Hematopoietic multipotent progenitor cell (in vitro differentiated cells): ENCODE data around the gene DAPK1. TPM values are rescaled to one million over a fixed set of nuclear protein-coding genes. Genes with fewer than 3 reads are reported as not detected.
A peak's percentile ranks its signal among the peaks of the same experiment; 100 is the strongest.

Experiments
- DNase-seq, 3 donors: peaks; one replicate each; pipeline ENCODE4 v3.0.0-alpha.2; 2011 to 2015; ENCODE audit warnings: low read depth in 2 of 3, low spot score in 2 of 3
- total RNA-seq: library from RNA; depleted of rRNA; stranded (reverse); fragments of >200 nt; gene quantifications from one replicate; pipeline ENCODE4 v1.2.3, GENCODE V29; 2012

The DAPK1 gene
- total RNA-seq, 1 donor: 148 TPM

- peak in 1 of 3 donors; percentile 28 for DNase-seq
Observed at GRCh38 chr9:87607859-87608258, 110.2 kb downstream of the DAPK1 start.

GRCh38 chr9:87609002-87609401 is 111.3 kb downstream of the DAPK1 start:
- no peak for DNase-seq

DNA sequence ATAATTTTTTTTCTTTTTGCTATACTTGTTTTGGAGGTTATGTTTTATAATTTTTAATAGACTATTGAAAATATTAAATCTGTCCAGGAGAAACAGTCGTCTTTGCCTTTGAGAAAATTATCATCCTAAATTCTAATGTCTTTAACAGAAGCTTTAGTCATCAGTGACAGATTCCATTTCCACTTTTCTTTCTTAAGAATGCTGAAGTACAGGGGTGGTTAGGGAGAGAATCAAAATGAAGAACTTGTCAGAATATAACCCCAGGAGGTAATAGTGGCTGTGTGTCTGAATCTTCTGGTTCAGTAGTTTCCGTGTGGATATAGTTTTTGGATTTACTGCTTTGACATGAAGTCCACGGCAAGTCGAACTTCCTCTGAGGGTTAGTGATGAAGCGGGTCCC is 111.8 kb downstream of the DAPK1 start:
- DNase-seq: no peak

- DNase-seq: no peak
Observed at GRCh38 chr9:87610200-87611155, 112.8 kb downstream of the DAPK1 start.

GRCh38 chr9:87611776-87612175 is 114.1 kb downstream of the DAPK1 start:
- no peak for DNase-seq

DNA sequence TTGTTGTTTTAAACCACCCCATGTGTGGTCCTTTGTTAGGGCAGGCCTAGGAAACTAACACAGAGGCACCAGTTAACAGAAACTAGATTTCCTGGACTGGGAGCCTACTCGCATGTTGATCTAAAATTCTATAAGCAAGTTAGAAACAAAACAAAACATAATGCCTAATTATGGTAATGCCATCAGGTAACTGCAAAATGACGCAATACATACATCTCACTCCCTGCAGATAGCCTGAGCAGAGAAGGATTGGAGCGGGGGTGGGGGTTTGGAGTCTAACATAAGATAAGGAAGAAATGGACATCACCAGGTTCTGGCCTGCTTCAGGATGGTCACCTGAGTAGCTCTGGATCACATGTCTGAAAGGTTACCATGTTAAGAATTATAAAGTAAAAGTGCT is 114.9 kb downstream of the DAPK1 start:
- no peak for DNase-seq

DNA sequence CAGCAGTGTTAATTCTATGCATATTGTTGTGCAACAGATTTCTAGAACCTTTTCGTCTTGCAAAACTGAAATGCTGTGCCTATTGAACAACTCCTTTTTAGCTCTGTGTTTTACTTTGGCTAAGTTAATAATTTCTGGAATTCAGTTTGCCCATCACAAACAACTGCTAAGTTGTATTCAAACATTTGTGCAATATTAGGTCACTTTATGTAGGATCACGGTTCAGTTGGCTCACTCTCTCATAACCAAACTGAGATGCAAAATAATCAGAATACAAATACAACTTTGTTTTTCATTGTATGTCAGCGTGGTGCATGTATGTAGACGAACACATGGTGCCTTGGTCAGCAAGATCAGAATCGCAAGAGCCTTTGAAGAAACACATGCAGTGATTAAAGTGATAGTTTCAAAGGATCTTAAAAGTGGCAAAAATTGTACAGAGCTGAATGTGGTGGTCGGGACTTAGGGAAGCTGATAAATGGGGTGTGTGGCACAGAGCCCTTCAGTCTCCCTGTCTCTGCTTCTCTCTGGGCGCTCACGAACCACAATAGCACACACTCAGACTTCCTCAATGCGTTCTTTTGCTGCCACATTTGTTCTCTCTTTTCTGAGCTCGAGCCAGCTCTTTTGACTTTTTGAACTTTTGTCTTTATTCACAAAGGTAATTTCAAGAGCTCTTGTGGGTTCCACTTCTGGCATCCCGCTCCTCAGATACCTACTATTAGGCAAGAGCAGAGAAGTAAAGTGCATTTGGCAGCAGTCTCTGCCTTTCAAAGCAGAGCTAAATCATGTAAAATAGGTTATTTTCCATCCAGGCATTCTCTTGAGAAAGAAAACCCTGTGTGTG is 115.8 kb downstream of the DAPK1 start:
- DNase-seq: peak in 1 of 3 donors; percentile 51

DNA sequence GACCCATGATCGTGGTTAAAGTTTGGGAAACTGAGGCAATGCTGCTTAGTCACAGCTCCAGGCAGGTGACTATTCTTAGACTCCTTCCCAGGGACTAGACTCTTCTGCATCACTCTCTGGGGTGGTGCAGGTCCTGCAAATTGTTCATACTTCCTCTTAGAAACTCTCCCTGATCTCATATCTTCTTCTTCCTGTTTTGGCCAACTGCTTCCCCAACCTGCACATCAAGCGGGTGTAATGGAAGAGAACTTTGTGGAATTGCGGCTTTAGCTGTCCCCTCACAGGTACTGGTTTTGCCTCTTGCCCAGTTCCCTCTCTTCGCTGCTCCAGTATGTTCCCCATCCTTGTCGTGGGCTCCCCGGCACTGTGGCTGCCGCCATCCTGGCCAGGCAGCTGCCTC is 116.7 kb downstream of the DAPK1 start:
- DNase-seq: no peak

GRCh38 chr9:87615136-87615535 is 117.5 kb downstream of the DAPK1 start:
- no peak for DNase-seq

GRCh38 chr9:87615547-87616148 is 118.0 kb downstream of the DAPK1 start:
- no peak for DNase-seq

DNA sequence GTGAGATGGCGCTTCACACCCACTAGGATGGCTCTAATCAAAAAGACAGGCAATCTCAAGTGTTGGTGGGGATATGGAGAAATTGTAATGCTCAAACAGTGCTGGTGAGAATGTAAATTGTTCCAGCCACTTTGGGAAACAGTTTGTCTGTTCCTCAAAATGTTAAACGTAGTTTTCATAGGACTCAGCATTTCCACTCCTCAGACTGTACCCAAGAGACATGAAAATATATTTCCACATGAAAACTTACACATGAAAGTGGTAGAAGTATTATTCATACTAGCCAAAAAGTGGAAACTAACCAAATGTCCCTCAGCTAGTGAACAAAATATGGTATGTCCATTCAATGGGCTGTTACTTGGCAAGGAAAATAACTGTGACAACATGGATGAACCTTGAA is 120.6 kb downstream of the DAPK1 start:
- no peak for DNase-seq

DNA sequence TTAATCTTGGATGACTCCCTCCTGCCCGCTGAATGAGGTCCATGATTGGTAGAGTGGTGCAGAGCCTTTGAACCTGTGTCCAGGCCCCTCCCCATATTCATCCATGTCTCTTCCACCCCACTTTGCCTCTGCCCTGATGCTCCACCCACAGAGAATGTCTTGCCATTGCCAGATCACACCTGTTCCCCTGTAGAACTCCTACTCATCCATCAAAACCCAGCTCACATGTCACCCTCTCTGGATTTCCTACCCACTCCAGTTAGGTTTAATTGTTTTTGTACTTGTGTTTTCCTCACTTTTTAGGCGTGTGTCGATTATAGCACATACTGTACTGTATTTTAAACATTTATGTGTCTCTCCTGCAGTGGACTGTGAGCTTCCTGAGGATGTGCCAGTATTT is 121.3 kb downstream of the DAPK1 start:
- no peak for DNase-seq

GRCh38 chr9:87619346-87619745 is 121.7 kb downstream of the DAPK1 start:
- no peak for DNase-seq

DNA sequence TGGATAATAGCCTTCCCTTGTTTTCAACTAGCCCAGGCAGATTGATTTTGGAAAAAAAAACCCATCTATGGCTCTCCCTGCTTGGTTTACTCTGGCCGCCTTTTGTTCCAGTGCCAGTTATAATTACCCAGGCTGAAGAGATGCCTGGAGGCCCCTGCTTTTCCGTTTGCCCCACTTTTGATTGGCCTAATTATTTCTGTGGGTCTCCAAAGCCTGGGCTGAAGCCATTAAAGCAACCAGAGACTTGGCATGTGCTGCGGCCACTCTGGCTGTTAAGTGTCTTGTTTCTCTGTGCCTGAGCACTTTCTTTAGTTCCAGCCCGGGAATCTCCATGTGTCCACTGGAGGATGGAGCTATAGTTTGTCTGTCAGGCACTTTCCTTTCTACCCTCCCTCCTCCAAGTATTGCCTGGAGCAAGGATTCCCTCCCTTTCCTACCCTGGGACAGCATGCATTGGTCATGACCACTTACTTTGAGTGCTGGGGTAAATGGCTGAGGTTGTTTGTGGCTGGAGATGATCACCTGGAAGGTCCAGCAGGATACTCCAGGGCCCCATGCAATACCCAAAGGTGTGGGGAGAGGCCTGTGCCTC is 123.2 kb downstream of the DAPK1 start:
- no peak for DNase-seq

DNA sequence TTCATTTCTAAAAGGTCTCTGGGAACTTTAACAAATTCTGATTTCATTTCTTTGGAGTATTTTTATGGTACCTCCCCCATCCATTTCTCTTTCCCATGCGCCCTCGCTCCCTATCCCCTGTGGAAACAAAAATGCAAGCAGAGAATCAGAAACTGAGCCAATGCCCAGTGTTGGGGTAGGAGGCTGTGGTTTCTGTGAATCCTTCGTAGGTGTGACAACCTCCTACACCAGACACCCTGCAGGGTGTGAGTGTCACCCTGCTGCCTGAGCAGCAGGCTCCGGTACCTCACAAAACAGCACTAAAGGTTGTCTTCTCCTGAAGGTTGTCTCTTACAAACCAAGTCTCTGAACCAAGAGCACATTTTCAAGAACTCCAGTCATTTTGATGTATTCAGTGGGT is 124.4 kb downstream of the DAPK1 start:
- no peak for DNase-seq

DNA sequence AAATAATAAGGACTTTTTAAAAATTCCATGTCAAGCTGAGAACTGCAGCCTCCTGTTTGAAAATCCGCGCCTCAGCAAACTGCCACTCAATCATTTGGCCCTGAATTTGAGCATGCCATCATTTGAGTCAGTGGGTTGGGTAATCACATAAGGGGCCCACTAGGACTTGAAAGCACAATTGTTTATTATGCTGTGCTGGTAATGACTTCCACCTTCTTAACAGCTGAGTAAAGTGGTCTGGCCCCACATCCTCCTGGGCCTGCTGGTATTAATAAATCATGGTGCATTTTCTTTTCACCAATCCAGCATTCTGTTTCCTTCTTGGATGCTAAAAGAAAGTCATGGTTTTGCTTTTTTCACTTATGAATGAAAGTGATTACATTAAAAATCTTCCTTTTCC is 125.3 kb downstream of the DAPK1 start:
- DNase-seq: peak in 2 of 3 donors; percentile 63 to 89

GRCh38 chr9:87628346-87628745 is 130.7 kb downstream of the DAPK1 start:
- no peak for DNase-seq

GRCh38 chr9:87629104-87629503 is 131.4 kb downstream of the DAPK1 start:
- DNase-seq: no peak

GRCh38 chr9:87630266-87630665 is 132.6 kb downstream of the DAPK1 start:
- DNase-seq: no peak

DNA sequence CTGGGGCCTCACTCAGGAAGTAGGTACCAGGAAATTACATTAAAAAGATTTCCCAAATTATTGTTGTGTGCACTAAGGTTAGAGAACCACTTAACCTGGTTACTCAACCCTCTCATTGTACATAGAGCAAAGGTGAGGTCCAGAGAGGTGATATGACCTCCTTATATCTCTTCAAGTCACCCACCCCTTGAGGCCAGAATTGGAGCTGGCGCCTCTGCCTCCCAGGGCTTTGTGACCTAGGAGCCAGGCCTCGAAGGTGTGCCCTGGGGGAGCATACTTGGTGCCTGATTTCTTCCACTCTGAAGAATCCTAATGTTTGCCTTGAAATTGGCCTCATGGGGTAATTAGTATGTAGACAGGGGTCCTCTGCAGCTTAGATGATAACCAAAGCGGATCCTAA is 133.2 kb downstream of the DAPK1 start:
- no peak for DNase-seq
